Measurements from ENCODE around the gene IRS1.

IRS1 gene

DNA sequence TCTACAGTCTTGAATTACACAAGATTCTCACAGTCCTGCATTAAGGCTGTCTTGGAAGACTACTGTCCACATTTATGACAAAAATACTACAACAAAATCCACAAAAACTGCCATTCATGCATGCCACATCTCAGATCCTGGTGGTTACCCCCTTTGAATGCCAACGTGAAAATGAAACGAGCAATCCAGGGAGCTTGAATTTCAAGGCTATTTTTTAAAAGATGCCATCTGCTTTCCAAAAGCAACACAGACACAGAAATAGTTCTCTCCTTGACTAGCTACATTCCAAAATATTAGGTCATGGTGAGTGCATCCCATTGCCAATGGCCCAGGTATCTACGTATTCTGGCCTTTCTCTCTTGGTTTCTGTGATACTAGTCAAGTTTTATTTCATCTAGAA, 36.3 kb downstream of the IRS1 start:
- Histone ChIP-seq H4K20me1 (ENCODE audit: insufficient read depth) (no peaks in the 10 kb centered on the region), H3K27me3 (ENCODE audit: insufficient read depth, low read depth) (no peaks in the 10 kb centered on the region), H2AFZ (ENCODE audit: low read depth) (no peak overlapping the region), H3K79me2 (ENCODE audit: insufficient read depth, low read depth) (no peaks in the 10 kb centered on the region), H3K4me1 (ENCODE audit: low read depth, poor library complexity, severe bottlenecking) (peaks cover 17% of the 10 kb centered on the region), H3K4me3 (IDR thresholded peaks at IDR 0.05; ENCODE audit: insufficient read depth, low read depth, low read length) (no peak overlapping the region), H3K27ac (no peak overlapping the region), H3K36me3 (ENCODE audit: insufficient read depth) (no peaks in the 10 kb centered on the region), H3K9ac (no peak overlapping the region), H3K4me2 (no peak overlapping the region)
- TF ChIP-seq, protein P1, sequence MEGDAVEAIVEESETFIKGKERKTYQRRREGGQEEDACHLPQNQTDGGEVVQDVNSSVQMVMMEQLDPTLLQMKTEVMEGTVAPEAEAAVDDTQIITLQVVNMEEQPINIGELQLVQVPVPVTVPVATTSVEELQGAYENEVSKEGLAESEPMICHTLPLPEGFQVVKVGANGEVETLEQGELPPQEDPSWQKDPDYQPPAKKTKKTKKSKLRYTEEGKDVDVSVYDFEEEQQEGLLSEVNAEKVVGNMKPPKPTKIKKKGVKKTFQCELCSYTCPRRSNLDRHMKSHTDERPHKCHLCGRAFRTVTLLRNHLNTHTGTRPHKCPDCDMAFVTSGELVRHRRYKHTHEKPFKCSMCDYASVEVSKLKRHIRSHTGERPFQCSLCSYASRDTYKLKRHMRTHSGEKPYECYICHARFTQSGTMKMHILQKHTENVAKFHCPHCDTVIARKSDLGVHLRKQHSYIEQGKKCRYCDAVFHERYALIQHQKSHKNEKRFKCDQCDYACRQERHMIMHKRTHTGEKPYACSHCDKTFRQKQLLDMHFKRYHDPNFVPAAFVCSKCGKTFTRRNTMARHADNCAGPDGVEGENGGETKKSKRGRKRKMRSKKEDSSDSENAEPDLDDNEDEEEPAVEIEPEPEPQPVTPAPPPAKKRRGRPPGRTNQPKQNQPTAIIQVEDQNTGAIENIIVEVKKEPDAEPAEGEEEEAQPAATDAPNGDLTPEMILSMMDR (conservative IDR thresholded peaks at IDR 0.05; ENCODE audit: low read depth, low read length) = no peak

GRCh38 chr2:226761195-226761583, 38.4 kb downstream of the IRS1 start:
- no peak overlapping the region for H3K9ac ChIP-seq
- TF ChIP-seq, protein P1 (conservative IDR thresholded peaks at IDR 0.05; ENCODE audit: low read depth, low read length) = no peak

GRCh38 chr2:226760412-226761194, 39.0 kb downstream of the IRS1 start:
- peaks cover 4% of the 10 kb centered on the region for H3K4me1 ChIP-seq (ENCODE audit: low read depth, poor library complexity, severe bottlenecking)
- no peak overlapping the region for H3K4me2 ChIP-seq

More at GRCh38 chr2:226761195-226761583, 38.4 kb downstream of the IRS1 start:
- Histone ChIP-seq H2AFZ (ENCODE audit: low read depth) (no peak overlapping the region), H3K36me3 (ENCODE audit: insufficient read depth) (no peaks in the 10 kb centered on the region), H3K4me3 (IDR thresholded peaks at IDR 0.05; ENCODE audit: insufficient read depth, low read depth, low read length) (no peak overlapping the region), H4K20me1 (ENCODE audit: insufficient read depth) (no peaks in the 10 kb centered on the region), H3K79me2 (ENCODE audit: insufficient read depth, low read depth) (no peaks in the 10 kb centered on the region), H3K4me1 (ENCODE audit: low read depth, poor library complexity, severe bottlenecking) (peaks cover 4% of the 10 kb centered on the region), H3K4me2 (no peak overlapping the region), H3K27me3 (ENCODE audit: insufficient read depth, low read depth) (no peaks in the 10 kb centered on the region), H3K27ac (no peak overlapping the region)

GRCh38 chr2:226759768-226760167, 39.9 kb downstream of the IRS1 start:
- TF ChIP-seq, protein P1 (conservative IDR thresholded peaks at IDR 0.05; ENCODE audit: low read depth, low read length) = no peak
- no peak overlapping the region for H3K27ac ChIP-seq
- no peaks in the 10 kb centered on the region for H3K79me2 ChIP-seq (ENCODE audit: insufficient read depth, low read depth)
- H3K4me2 ChIP-seq = no peak overlapping the region
- no peak overlapping the region for H3K4me3 ChIP-seq (IDR thresholded peaks at IDR 0.05; ENCODE audit: insufficient read depth, low read depth, low read length)
- H2AFZ ChIP-seq (ENCODE audit: low read depth) = no peak overlapping the region
- H4K20me1 ChIP-seq (ENCODE audit: insufficient read depth) = no peaks in the 10 kb centered on the region
- H3K9ac ChIP-seq = no peak overlapping the region
- no peaks in the 10 kb centered on the region for H3K36me3 ChIP-seq (ENCODE audit: insufficient read depth)
- H3K27me3 ChIP-seq (ENCODE audit: insufficient read depth, low read depth) = no peaks in the 10 kb centered on the region
- peaks cover 4% of the 10 kb centered on the region for H3K4me1 ChIP-seq (ENCODE audit: low read depth, poor library complexity, severe bottlenecking)

More at GRCh38 chr2:226760412-226761194, 39.0 kb downstream of the IRS1 start:
- no peaks in the 10 kb centered on the region for H4K20me1 ChIP-seq (ENCODE audit: insufficient read depth)
- no peak overlapping the region for H3K27ac ChIP-seq
- no peaks in the 10 kb centered on the region for H3K27me3 ChIP-seq (ENCODE audit: insufficient read depth, low read depth)
- no peaks in the 10 kb centered on the region for H3K79me2 ChIP-seq (ENCODE audit: insufficient read depth, low read depth)
- no peak overlapping the region for H2AFZ ChIP-seq (ENCODE audit: low read depth)
- TF ChIP-seq, protein P1 (conservative IDR thresholded peaks at IDR 0.05; ENCODE audit: low read depth, low read length) = no peak
- H3K9ac ChIP-seq = no peak overlapping the region
- no peaks in the 10 kb centered on the region for H3K36me3 ChIP-seq (ENCODE audit: insufficient read depth)
- no peak overlapping the region for H3K4me3 ChIP-seq (IDR thresholded peaks at IDR 0.05; ENCODE audit: insufficient read depth, low read depth, low read length)

All from KMS-11 (cell line).